ENCODE measurements around the gene LINC01488. TPM values are rescaled to one million over a fixed set of nuclear protein-coding genes. Genes with fewer than 3 reads are reported as not detected.

The LINC01488 gene
- total RNA-seq, 2 donors from 2014 or later: not detected

DNA sequence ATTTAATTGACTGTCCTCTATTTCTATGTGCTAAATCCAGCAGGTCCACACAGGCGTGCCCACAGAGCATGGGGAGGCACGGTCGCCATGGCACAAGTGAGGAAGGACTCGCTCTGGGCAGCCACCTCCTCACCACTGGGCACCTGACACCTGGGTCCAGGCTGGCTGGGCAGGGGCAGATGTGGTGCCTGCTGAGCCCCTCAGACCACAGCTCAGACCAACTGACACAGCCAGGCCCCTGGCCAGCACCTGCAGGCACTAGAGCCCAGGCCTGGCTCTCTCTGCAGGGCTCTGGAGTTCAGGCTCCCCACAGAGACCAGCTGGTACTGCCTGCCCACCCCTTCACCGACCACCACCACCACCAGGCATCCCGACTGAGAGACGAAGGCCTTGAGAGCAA lies 27.9 kb downstream of the LINC01488 start:
- no peak for ATAC-seq (ENCODE audit: insufficient number of reproducible peaks, low FRiP score, low read depth)
- H3K4me1 ChIP-seq (ENCODE audit: control insufficient read depth in 1 of 2, low read depth in 2 of 2): no peaks in the 10 kb centered on the region
- H3K27me3 ChIP-seq (replicated peaks; ENCODE audit: insufficient read depth): no peaks in the 10 kb centered on the region
- no peak overlapping the region for H3K4me3 ChIP-seq
- no peak for DNase-seq (ENCODE audit: low spot score)
- no peaks in the 10 kb centered on the region for H3K36me3 ChIP-seq
- TF ChIP-seq, protein P1, sequence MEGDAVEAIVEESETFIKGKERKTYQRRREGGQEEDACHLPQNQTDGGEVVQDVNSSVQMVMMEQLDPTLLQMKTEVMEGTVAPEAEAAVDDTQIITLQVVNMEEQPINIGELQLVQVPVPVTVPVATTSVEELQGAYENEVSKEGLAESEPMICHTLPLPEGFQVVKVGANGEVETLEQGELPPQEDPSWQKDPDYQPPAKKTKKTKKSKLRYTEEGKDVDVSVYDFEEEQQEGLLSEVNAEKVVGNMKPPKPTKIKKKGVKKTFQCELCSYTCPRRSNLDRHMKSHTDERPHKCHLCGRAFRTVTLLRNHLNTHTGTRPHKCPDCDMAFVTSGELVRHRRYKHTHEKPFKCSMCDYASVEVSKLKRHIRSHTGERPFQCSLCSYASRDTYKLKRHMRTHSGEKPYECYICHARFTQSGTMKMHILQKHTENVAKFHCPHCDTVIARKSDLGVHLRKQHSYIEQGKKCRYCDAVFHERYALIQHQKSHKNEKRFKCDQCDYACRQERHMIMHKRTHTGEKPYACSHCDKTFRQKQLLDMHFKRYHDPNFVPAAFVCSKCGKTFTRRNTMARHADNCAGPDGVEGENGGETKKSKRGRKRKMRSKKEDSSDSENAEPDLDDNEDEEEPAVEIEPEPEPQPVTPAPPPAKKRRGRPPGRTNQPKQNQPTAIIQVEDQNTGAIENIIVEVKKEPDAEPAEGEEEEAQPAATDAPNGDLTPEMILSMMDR (IDR thresholded peaks at IDR 0.05): no peak
- H3K27ac ChIP-seq: no peak overlapping the region
- H3K9me3 ChIP-seq: no peaks in the 10 kb centered on the region

DNA sequence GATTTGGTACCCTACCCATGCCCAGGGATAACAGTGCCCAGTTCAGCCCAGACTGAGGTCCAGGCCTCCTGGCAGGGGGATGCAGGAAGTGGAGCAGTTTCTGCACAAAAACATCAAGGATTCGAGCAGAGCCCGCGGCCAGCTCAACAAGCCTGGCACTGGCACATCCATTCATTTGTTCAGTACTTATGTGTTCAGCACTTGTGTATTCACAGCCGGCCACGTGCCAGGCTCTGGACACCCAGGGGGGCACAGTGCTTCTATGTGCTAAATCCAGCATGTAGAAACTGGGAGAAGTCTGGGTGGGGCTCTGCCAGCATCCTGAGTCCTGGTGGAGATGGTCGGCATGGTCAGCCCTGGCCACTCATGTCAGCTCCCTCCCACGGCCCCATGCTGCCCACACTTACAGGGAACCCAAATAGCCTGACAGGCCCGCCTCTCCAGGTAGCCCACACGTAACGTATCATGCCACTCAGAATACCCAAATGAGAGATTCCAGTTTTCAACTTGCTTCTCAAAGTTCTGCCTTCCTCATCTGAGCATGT lies 28.5 kb downstream of the LINC01488 start:
- Histone ChIP-seq H3K27me3 (replicated peaks; ENCODE audit: insufficient read depth) (no peaks in the 10 kb centered on the region), H3K36me3 (no peaks in the 10 kb centered on the region), H3K27ac (no peak overlapping the region), H3K9me3 (no peaks in the 10 kb centered on the region), H3K4me1 (ENCODE audit: control insufficient read depth in 1 of 2, low read depth in 2 of 2) (no peaks in the 10 kb centered on the region), H3K4me3 (no peak overlapping the region)
- DNase-seq (ENCODE audit: low spot score) (no peak), ATAC-seq (ENCODE audit: insufficient number of reproducible peaks, low FRiP score, low read depth) (no peak)
- TF ChIP-seq, protein P1 (IDR thresholded peaks at IDR 0.05): no peak

DNA sequence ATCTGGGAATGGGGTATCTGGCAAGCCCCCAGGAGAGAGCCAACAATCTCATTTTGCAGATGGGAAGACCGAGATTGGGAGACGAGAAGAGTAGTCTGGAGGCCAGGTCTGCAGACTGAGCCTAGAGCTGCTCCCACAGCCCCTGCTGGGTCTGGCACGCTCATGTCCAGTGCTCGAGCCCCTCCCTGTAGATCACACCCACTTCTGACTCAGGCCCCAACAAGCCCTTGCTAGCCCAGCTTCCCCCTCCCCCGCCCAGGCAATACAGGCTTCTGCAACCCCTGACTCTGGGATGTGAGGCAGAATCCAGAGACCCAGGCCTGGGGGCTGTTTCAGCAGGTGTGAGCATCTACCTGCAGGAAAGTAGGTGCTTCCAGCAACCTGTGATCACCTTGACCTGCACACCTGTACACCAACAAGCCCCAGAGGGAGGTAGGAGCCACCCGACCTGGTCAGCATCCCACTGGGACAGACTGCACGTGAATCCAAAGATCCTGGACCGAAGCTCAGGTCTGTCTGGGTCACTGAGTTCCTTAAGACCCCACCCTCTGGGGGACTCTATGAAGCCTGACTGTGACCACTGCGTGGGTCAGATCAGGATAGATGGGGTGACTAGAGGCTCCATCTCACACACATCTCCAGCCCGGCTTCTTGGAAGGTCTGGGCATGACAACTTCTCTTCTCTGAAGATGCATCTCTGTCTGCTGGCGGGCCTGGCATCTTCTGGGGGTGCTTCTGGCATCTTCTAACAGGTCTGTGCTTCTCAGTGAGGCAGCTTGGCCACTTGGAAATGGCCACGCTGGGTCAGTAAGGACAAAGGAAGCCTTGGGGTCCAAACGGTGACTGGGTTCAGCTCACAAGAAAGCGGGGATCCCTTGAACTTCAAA lies 29.3 kb downstream of the LINC01488 start:
- TF ChIP-seq, protein P1 (IDR thresholded peaks at IDR 0.05): no peak
- Histone ChIP-seq H3K27ac (no peak overlapping the region), H3K36me3 (no peaks in the 10 kb centered on the region), H3K4me3 (no peak overlapping the region), H3K4me1 (ENCODE audit: control insufficient read depth in 1 of 2, low read depth in 2 of 2) (no peaks in the 10 kb centered on the region), H3K9me3 (no peaks in the 10 kb centered on the region), H3K27me3 (replicated peaks; ENCODE audit: insufficient read depth) (no peaks in the 10 kb centered on the region)
- no peak for DNase-seq (ENCODE audit: low spot score)
- no peak for ATAC-seq (ENCODE audit: insufficient number of reproducible peaks, low FRiP score, low read depth)

- no peak for ATAC-seq (ENCODE audit: insufficient number of reproducible peaks, low FRiP score, low read depth)
- Histone ChIP-seq H3K27me3 (replicated peaks; ENCODE audit: insufficient read depth) (no peaks in the 10 kb centered on the region), H3K36me3 (no peaks in the 10 kb centered on the region), H3K9me3 (no peaks in the 10 kb centered on the region), H3K27ac (no peak overlapping the region), H3K4me3 (no peak overlapping the region), H3K4me1 (ENCODE audit: control insufficient read depth in 1 of 2, low read depth in 2 of 2) (no peaks in the 10 kb centered on the region)
- TF ChIP-seq, protein P1 (IDR thresholded peaks at IDR 0.05): no peak
- no peak for DNase-seq (ENCODE audit: low spot score)
Measured at GRCh38 chr11:69511358-69512055, 30.0 kb downstream of the LINC01488 start.

DNA sequence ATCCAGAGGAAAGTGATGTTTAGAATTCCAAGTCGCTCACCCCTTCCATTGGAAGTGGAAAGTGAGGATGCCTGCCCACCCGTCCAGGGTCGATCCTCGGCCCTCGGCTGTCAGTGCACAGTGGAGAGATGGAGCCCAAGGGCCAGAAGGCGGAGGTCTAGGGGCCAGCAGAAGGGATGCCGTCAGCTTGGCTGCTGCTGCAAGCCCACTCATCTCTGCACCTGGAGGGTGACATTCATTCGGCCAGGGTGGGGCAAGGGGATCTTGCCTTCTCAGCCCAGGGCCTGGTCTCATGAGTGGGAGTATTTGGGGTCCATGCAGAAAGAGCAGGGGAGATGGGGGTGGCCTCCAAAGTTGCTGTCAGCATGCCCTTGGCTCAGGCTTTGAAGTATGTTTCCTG lies 30.7 kb downstream of the LINC01488 start:
- Histone ChIP-seq H3K4me1 (ENCODE audit: control insufficient read depth in 1 of 2, low read depth in 2 of 2) (no peaks in the 10 kb centered on the region), H3K27me3 (replicated peaks; ENCODE audit: insufficient read depth) (no peaks in the 10 kb centered on the region), H3K9me3 (no peaks in the 10 kb centered on the region), H3K27ac (no peak overlapping the region), H3K4me3 (no peak overlapping the region), H3K36me3 (no peaks in the 10 kb centered on the region)
- ATAC-seq (ENCODE audit: insufficient number of reproducible peaks, low FRiP score, low read depth) (no peak), DNase-seq (ENCODE audit: low spot score) (no peak)
- TF ChIP-seq, protein P1 (IDR thresholded peaks at IDR 0.05): no peak
